Glutamatergic neuron (in vitro differentiated cells): Measurements from ENCODE around the gene SNX19. TPM values are rescaled to one million over a fixed set of nuclear protein-coding genes. Genes with fewer than 3 reads are reported as not detected.

ENCODE experiments used
- DNase-seq: peaks from one replicate; pipeline ENCODE4 v3.0.0; 2022
- H3K27ac Mint-ChIP-seq: one replicate; pipeline ENCODE4 v1.8.0; 2020; ENCODE audit warnings: mild to moderate bottlenecking, mixed read lengths, inconsistent platforms; ENCODE audit not compliant: unreplicated experiment
- H3K27me3 Mint-ChIP-seq: one replicate; pipeline ENCODE4 v1.8.0; 2020; ENCODE audit warnings: mild to moderate bottlenecking, moderate library complexity, mixed read lengths, inconsistent platforms; ENCODE audit not compliant: unreplicated experiment
- H3K36me3 Mint-ChIP-seq: one replicate; pipeline ENCODE4 v1.8.0; 2020; ENCODE audit warnings: mild to moderate bottlenecking, mixed read lengths, inconsistent platforms; ENCODE audit not compliant: unreplicated experiment
- H3K4me1 Mint-ChIP-seq: one replicate; pipeline ENCODE4 v1.8.0; 2020; ENCODE audit warnings: mild to moderate bottlenecking, low read depth, mixed read lengths, inconsistent platforms; ENCODE audit not compliant: unreplicated experiment
- H3K4me3 Mint-ChIP-seq: one replicate; pipeline ENCODE4 v1.8.0; 2020; ENCODE audit warnings: mild to moderate bottlenecking, mixed read lengths, inconsistent platforms; ENCODE audit not compliant: unreplicated experiment
- H3K9me3 Mint-ChIP-seq: one replicate; pipeline ENCODE4 v1.8.0; 2020; ENCODE audit warnings: mild to moderate bottlenecking, moderate library complexity, mixed read lengths, inconsistent platforms; ENCODE audit not compliant: unreplicated experiment
- CTCF ChIP-seq: fragments of 200-600 bp; sonication (generic); IDR thresholded peaks from one replicate; pipeline ENCODE4 v1.5.0; 2021; ENCODE audit not compliant: partially characterized antibody, unreplicated experiment
- total RNA-seq: library from RNA; stranded (reverse); fragmentation: NEBNext Ultra II Directional; extraction: Animal tissue kit (Norgen Biotek cat#: 25700); gene quantifications from one replicate; pipeline ENCODE4 v1.2.1, GENCODE V29; 2021; ENCODE audit not compliant: unreplicated experiment

The SNX19 gene
- total RNA-seq, 1 donor from 2014 or later = 65.5 TPM

GRCh38 chr11:130947058-130947457 is 30.8 kb upstream of the SNX19 start:
- H3K4me1 Mint-ChIP-seq = no peaks in the 10 kb centered on the region
- H3K36me3 Mint-ChIP-seq = no peaks in the 10 kb centered on the region
- no peak overlapping the region for H3K27ac Mint-ChIP-seq
- no peaks in the 10 kb centered on the region for H3K27me3 Mint-ChIP-seq
- no peak overlapping the region for H3K4me3 Mint-ChIP-seq
- no peaks in the 10 kb centered on the region for H3K9me3 Mint-ChIP-seq
- no peak for DNase-seq
- no peak for TF ChIP-seq CTCF

GRCh38 chr11:130945896-130946295 is 29.6 kb upstream of the SNX19 start:
- no peak overlapping the region for H3K4me3 Mint-ChIP-seq
- no peaks in the 10 kb centered on the region for H3K9me3 Mint-ChIP-seq
- H3K36me3 Mint-ChIP-seq = no peaks in the 10 kb centered on the region
- no peaks in the 10 kb centered on the region for H3K4me1 Mint-ChIP-seq
- H3K27ac Mint-ChIP-seq = no peak overlapping the region
- H3K27me3 Mint-ChIP-seq = no peaks in the 10 kb centered on the region
- TF ChIP-seq CTCF = no peak
- DNase-seq = no peak

GRCh38 chr11:130940706-130941105 is 24.4 kb upstream of the SNX19 start:
- Mint-ChIP-seq H3K9me3 (no peaks in the 10 kb centered on the region), H3K27ac (no peak overlapping the region), H3K4me1 (no peaks in the 10 kb centered on the region), H3K36me3 (no peaks in the 10 kb centered on the region), H3K4me3 (no peak overlapping the region), H3K27me3 (no peaks in the 10 kb centered on the region)
- DNase-seq = no peak
- TF ChIP-seq CTCF = no peak

- no peaks in the 10 kb centered on the region for H3K9me3 Mint-ChIP-seq
- TF ChIP-seq CTCF = no peak
- no peaks in the 10 kb centered on the region for H3K4me1 Mint-ChIP-seq
- no peaks in the 10 kb centered on the region for H3K36me3 Mint-ChIP-seq
- no peaks in the 10 kb centered on the region for H3K27me3 Mint-ChIP-seq
- no peak for DNase-seq
- no peak overlapping the region for H3K4me3 Mint-ChIP-seq
- H3K27ac Mint-ChIP-seq = no peak overlapping the region
Measured at GRCh38 chr11:130937051-130937450, 20.8 kb upstream of the SNX19 start.

GRCh38 chr11:130932086-130932712 is 15.9 kb upstream of the SNX19 start:
- Mint-ChIP-seq H3K27ac (no peak overlapping the region), H3K9me3 (no peaks in the 10 kb centered on the region), H3K4me1 (no peaks in the 10 kb centered on the region), H3K27me3 (peaks cover 1% of the 10 kb centered on the region), H3K36me3 (no peaks in the 10 kb centered on the region), H3K4me3 (no peak overlapping the region)
- TF ChIP-seq CTCF = no peak
- DNase-seq = no peak
